Midbrain (tissue), 1 donor: ENCODE results near the gene WFDC12.

Experiments used
- DNase-seq: peaks from one replicate; lab custom pipeline; 2025; lab: John Stamatoyannopoulos, UW

Gene WFDC12

GRCh38 chr20:45090481-45090880 lies 33.8 kb downstream of the WFDC12 start:
- DNase-seq = no peak

- DNase-seq = no peak
Measured at GRCh38 chr20:45088247-45088646, 36.0 kb downstream of the WFDC12 start.

- no peak for DNase-seq
Measured at GRCh38 chr20:45087814-45088213, 36.5 kb downstream of the WFDC12 start.

GRCh38 chr20:45087097-45087790 lies 37.0 kb downstream of the WFDC12 start:
- DNase-seq = no peak

GRCh38 chr20:45085867-45086266 lies 38.4 kb downstream of the WFDC12 start:
- DNase-seq = no peak

DNA sequence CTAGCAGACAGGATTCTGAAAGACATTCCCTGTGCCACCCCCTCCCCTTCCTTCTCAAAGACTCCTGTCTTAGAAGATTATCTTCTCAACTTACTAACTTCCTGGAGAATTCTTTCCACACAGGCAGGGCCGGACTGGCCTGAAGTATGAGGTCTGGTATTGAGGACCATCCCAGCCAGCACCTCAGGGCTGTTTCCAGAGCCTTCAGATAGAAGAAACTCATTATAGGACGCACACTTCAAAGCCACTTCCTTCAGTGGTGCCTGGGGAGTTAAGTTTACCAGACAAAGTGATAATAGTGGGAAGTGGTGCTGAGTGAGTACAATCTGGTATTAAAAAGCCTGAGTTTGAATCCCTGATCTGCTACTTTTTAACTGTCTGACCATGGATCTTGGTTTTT lies 39.0 kb downstream of the WFDC12 start:
- no peak for DNase-seq

GRCh38 chr20:45083127-45083526 lies 41.1 kb downstream of the WFDC12 start:
- no peak for DNase-seq

DNA sequence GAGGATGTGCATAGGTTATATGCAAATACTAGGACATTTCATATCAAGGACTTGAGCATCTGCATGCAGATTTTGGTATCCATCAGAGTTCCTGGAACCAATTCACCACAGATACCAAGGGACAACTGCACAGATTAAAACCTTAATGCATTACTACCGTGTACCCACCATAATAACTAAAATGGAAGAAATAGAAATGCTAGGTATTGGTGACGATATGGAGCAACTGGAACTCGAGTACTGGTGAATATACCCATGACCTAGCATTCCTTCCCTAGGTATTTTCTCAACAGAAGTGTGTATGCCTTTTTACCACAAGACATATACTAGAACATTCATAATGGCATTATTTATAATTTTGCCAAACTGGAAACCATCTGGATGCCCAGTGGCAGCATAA lies 41.8 kb downstream of the WFDC12 start:
- no peak for DNase-seq

GRCh38 chr20:45080867-45081624 lies 43.2 kb downstream of the WFDC12 start:
- DNase-seq = no peak

DNA sequence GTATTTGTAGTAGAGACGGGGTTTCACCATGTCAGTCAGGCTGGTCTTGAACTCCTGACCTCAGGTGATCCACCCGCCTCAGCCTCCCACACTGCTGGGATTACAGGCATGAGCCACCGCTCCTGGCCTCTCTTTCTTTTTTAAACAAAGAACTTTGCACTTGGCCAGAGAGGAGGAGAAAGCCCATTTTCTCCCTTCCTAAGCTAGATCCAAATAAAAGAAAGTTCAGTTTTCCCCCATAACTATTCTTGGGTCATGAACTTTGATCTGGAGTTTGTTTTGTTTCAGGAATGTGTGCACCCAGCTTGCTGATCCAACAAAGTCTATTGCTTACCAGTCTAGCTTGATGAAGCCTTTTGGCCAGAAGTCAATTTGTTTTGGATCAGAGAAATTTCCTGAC lies 46.7 kb downstream of the WFDC12 start:
- no peak for DNase-seq
